Naive thymus-derived CD4-positive, alpha-beta T cell (primary cell): ENCODE measurements around the gene ARFGEF3. TPM values are rescaled to one million over a fixed set of nuclear protein-coding genes. Genes with fewer than 3 reads are reported as not detected.

ENCODE experiments used
- ATAC-seq: fragments of 150-1000 bp; cut with Tn5 transposase; 2 replicates; pipeline ENCODE4 v1.10.0; 2021; ENCODE audit warnings: mild to moderate bottlenecking, moderate library complexity
- CTCF ChIA-PET: fragments of 350-600 bp; sonication (Branson Sonifier 250); formaldehyde crosslinking; loops from one replicate; lab custom pipeline; 2021; ENCODE audit warnings: antibody characterized with exemption; lab: Charles Lee
- POLR2A ChIA-PET: fragments of 350-600 bp; sonication (Branson Sonifier 250); formaldehyde crosslinking; loops from one replicate; lab custom pipeline; 2021; ENCODE audit warnings: antibody characterized with exemption, inconsistent platforms; lab: Charles Lee
- DNase-seq, 9 donors: peaks; one replicate each; pipeline versions ENCODE4 v3.0.0 to v3.0.0-alpha.2; 2020 to 2022; ENCODE audit warnings: mixed read lengths in 1 of 9
- H3K27ac ChIP-seq: one replicate; pipeline ENCODE4 v1.7.0; 2013; ENCODE audit warnings: mild to moderate bottlenecking, low read depth, low read length, moderate library complexity
- H3K27me3 ChIP-seq, 2 donors: one replicate each; pipeline ENCODE4 v1.7.0; 2013; ENCODE audit warnings: low read length in 2 of 2, mild to moderate bottlenecking in 2 of 2, moderate library complexity in 2 of 2; ENCODE audit not compliant: control insufficient read depth in 2 of 2, insufficient read depth in 2 of 2
- H3K36me3 ChIP-seq, 3 experiments: 1 replicate in 2 of 3; 2 replicates in 1 of 3; pipeline ENCODE4 v1.7.0; 2013; ENCODE audit warnings: low read length in 3 of 3, mild to moderate bottlenecking in 3 of 3, moderate library complexity in 1 of 3; ENCODE audit not compliant: insufficient read depth in 3 of 3, control insufficient read depth in 2 of 3
- H3K4me1 ChIP-seq, 2 donors: one replicate each; pipeline ENCODE4 v1.7.0; 2013; ENCODE audit warnings: low read length in 2 of 2, mild to moderate bottlenecking in 2 of 2, moderate library complexity in 1 of 2; ENCODE audit not compliant: control insufficient read depth in 2 of 2, insufficient read depth in 2 of 2
- H3K4me3 ChIP-seq: 2 replicates; pipeline ENCODE4 v1.7.0; 2013; ENCODE audit warnings: mild to moderate bottlenecking, low read length
- H3K9me3 ChIP-seq, 3 experiments: 1 replicate in 2 of 3; 2 replicates in 1 of 3; pipeline ENCODE4 v1.7.0; 2013; ENCODE audit warnings: low read length in 3 of 3; ENCODE audit not compliant: control insufficient read depth in 2 of 3
- H3K27ac Mint-ChIP-seq, 9 donors: one replicate each; pipeline ENCODE4 v1.8.0; 2020 to 2022; ENCODE audit warnings: mixed read lengths in 9 of 9, mild to moderate bottlenecking in 8 of 9, moderate library complexity in 5 of 9, inconsistent platforms in 2 of 9
- H3K27me3 Mint-ChIP-seq, 5 donors: one replicate each; pipeline ENCODE4 v1.8.0; 2021 to 2022; ENCODE audit warnings: mixed read lengths in 5 of 5, mild to moderate bottlenecking in 1 of 5
- H3K36me3 Mint-ChIP-seq, 5 donors: one replicate each; pipeline ENCODE4 v1.8.0; 2020 to 2022; ENCODE audit warnings: mixed read lengths in 5 of 5, mild to moderate bottlenecking in 3 of 5, inconsistent platforms in 1 of 5
- H3K4me1 Mint-ChIP-seq, 7 donors: one replicate each; pipeline ENCODE4 v1.8.0; 2020 to 2022; ENCODE audit warnings: mixed read lengths in 7 of 7, mild to moderate bottlenecking in 3 of 7, inconsistent platforms in 1 of 7
- H3K4me3 Mint-ChIP-seq, 10 donors: one replicate each; pipeline ENCODE4 v1.8.0; 2020 to 2022; ENCODE audit warnings: mild to moderate bottlenecking in 10 of 10, mixed read lengths in 10 of 10, moderate library complexity in 6 of 10, inconsistent platforms in 2 of 10
- H3K9me3 Mint-ChIP-seq, 11 donors: one replicate each; pipeline ENCODE4 v1.8.0; 2020 to 2022; ENCODE audit warnings: mixed read lengths in 11 of 11, mild to moderate bottlenecking in 4 of 11, inconsistent platforms in 1 of 11, moderate library complexity in 1 of 11
- intact Hi-C, 2 donors: fragments of 100-400 bp; cut with micrococcal nuclease; formaldehyde crosslinking; loops; one replicate each; pipeline ENCODE4 v1.15.1; 2023
- polyA plus RNA-seq, 2 donors: library from polyadenylated mRNA; unstranded; fragments of 300-500 nt; fragmentation: Illumina TruSeq; gene quantifications; one replicate each; pipeline ENCODE4 v1.2.3, GENCODE V29; 2021
- total RNA-seq, 6 experiments: library from RNA in 5 of 6; stranded (reverse) in 5 of 6; gene quantifications; 1 replicate in 5 of 6; 2 replicates in 1 of 6; pipeline ENCODE4 v1.2.3 and lab custom pipeline; 2021 to 2026

The ARFGEF3 gene
- total and polyA plus RNA-seq, 7 experiments from 2014 or later, result 0.02 to 0.15 (median 0.03) TPM; not detected in 4

GRCh38 chr6:138258197-138258596 is 96.5 kb downstream of the ARFGEF3 start:
- H3K36me3 ChIP-seq, result no peaks in the 10 kb centered on the region
- ChIA-PET CTCF (no interaction called here), POLR2A (no interaction called here)
- no peak overlapping the region for H3K27ac ChIP-seq
- H3K9me3 ChIP-seq, result no peaks in the 10 kb centered on the region
- Mint-ChIP-seq H3K4me1 (no peaks in the 10 kb centered on the region), H3K9me3 (no peaks in the 10 kb centered on the region), H3K4me3 (no peak overlapping the region), H3K36me3 (no peaks in the 10 kb centered on the region), H3K27ac (no peak overlapping the region), H3K27me3 (peaks cover 6 to 31% (median 24%) of the 10 kb centered on the region in 5 donors)
- DNase-seq, result no peak
- no peak overlapping the region for H3K4me3 ChIP-seq
- no peaks in the 10 kb centered on the region for H3K27me3 ChIP-seq
- no peak for ATAC-seq
- H3K4me1 ChIP-seq, result no peaks in the 10 kb centered on the region
- intact Hi-C loops, result no loop called here

DNA sequence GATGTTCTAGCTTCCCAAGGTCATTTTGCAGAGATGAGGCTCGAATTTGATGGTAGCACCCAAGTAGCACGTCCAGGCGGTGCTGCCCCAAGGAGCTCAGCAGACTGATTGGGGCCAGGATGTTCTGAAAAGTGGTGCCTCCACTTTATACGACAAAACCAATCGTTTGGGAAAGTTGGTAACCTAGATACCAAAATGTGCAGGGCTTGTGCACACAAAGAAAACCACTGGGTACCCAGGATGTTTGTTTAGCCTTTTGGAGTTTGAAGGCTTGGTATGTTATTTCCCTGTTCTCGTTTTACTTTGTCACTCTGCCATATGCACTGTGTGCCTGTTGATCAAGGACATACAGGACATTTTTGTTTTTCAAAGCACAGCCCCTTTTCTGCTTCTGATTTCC is 97.3 kb downstream of the ARFGEF3 start:
- no peaks in the 10 kb centered on the region for H3K4me1 ChIP-seq
- Mint-ChIP-seq H3K36me3 (no peaks in the 10 kb centered on the region), H3K4me1 (no peaks in the 10 kb centered on the region), H3K4me3 (no peak overlapping the region), H3K27me3 (peaks cover 4 to 31% (median 22%) of the 10 kb centered on the region in 5 donors), H3K9me3 (no peaks in the 10 kb centered on the region), H3K27ac (no peak overlapping the region)
- intact Hi-C loops, result no loop called here
- DNase-seq, result no peak
- no peak for ATAC-seq
- no peak overlapping the region for H3K4me3 ChIP-seq
- H3K36me3 ChIP-seq, result no peaks in the 10 kb centered on the region
- no peak overlapping the region for H3K27ac ChIP-seq
- CTCF ChIA-PET, result no interaction called here
- no peaks in the 10 kb centered on the region for H3K9me3 ChIP-seq
- POLR2A ChIA-PET, result no interaction called here
- H3K27me3 ChIP-seq, result no peaks in the 10 kb centered on the region

- Mint-ChIP-seq H3K4me3 (no peak overlapping the region), H3K9me3 (no peaks in the 10 kb centered on the region), H3K4me1 (no peaks in the 10 kb centered on the region), H3K27me3 (peaks cover 7 to 33% (median 22%) of the 10 kb centered on the region in 5 donors), H3K36me3 (no peaks in the 10 kb centered on the region), H3K27ac (no peak overlapping the region)
- Histone ChIP-seq H3K4me1 (no peaks in the 10 kb centered on the region), H3K27ac (no peak overlapping the region), H3K9me3 (no peaks in the 10 kb centered on the region), H3K27me3 (no peaks in the 10 kb centered on the region), H3K4me3 (no peak overlapping the region), H3K36me3 (no peaks in the 10 kb centered on the region)
- intact Hi-C loops, result no loop called here
- ChIA-PET POLR2A (no interaction called here), CTCF (no interaction called here)
- DNase-seq, result no peak
- ATAC-seq, result no peak
Measured at GRCh38 chr6:138261116-138261780, 99.5 kb downstream of the ARFGEF3 start.

GRCh38 chr6:138263963-138264362 is 102.2 kb downstream of the ARFGEF3 start:
- no peaks in the 10 kb centered on the region for H3K36me3 Mint-ChIP-seq
- no peak overlapping the region for H3K4me3 Mint-ChIP-seq
- DNase-seq, result no peak
- no peaks in the 10 kb centered on the region for H3K36me3 ChIP-seq
- no peaks in the 10 kb centered on the region for H3K27me3 ChIP-seq
- H3K27ac Mint-ChIP-seq, result no peak overlapping the region
- H3K27ac ChIP-seq, result no peak overlapping the region
- no peaks in the 10 kb centered on the region for H3K9me3 ChIP-seq
- no peaks in the 10 kb centered on the region for H3K4me1 ChIP-seq
- H3K9me3 Mint-ChIP-seq, result no peaks in the 10 kb centered on the region
- ATAC-seq, result no peak
- no peaks in the 10 kb centered on the region for H3K4me1 Mint-ChIP-seq
- intact Hi-C loops, result no loop called here
- ChIA-PET CTCF (no interaction called here), POLR2A (no interaction called here)
- no peak overlapping the region for H3K4me3 ChIP-seq
- H3K27me3 Mint-ChIP-seq, result peaks cover 9 to 33% (median 13%) of the 10 kb centered on the region in 5 donors

DNA sequence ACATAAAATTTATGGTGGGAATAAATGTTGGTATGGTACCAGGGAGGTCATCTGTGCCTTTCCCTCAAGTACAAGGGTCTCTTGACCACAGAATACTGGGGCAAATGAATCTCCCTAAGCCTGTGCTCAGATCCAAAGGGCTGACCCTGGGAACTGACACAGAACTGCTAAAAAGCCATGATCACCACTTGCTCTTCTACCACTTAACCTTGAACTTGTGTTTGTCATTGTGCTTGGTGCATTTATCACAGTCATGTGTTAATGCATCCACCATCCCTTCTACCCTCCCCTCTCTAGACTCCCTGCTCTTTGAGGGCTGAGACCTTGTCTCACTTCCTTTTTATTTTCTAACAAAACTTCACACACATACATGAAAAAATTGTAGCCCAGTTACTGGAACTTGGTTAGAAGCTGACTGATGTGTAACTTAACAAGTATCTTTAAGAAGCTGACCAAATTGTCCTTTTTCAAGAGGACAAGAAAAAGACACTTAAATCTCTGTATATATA is 102.7 kb downstream of the ARFGEF3 start:
- no peaks in the 10 kb centered on the region for H3K4me1 ChIP-seq
- DNase-seq (no peak), ATAC-seq (no peak)
- H3K9me3 ChIP-seq, result no peaks in the 10 kb centered on the region
- Mint-ChIP-seq H3K36me3 (no peaks in the 10 kb centered on the region), H3K4me1 (no peaks in the 10 kb centered on the region), H3K27ac (no peak overlapping the region), H3K9me3 (no peaks in the 10 kb centered on the region), H3K4me3 (no peak overlapping the region), H3K27me3 (peaks cover 8 to 33% (median 13%) of the 10 kb centered on the region in 5 donors)
- H3K27ac ChIP-seq, result no peak overlapping the region
- POLR2A ChIA-PET, result no interaction called here
- CTCF ChIA-PET, result no interaction called here
- H3K4me3 ChIP-seq, result no peak overlapping the region
- intact Hi-C loops, result no loop called here
- H3K27me3 ChIP-seq, result no peaks in the 10 kb centered on the region
- no peaks in the 10 kb centered on the region for H3K36me3 ChIP-seq

DNA sequence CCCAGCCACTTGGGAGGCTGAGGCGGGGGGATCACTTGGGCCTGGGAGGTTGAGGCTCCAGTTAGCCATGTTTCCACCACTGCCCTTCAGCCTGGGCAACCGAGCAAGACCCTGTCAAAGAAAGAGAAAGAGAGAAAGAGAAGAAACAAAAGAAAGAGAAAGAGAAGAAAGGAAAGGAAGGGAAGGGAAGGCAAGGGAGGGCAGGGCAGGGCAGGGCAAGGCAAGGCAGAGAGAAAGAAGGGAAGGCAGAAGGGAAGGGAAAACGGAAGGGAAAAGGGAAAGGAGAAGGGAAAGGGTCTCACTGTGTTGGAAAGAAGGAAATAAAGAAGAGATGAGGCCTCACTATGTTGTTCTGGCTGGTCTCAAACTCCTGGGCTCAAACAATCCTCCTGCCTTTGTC is 104.4 kb downstream of the ARFGEF3 start:
- no peaks in the 10 kb centered on the region for H3K36me3 ChIP-seq
- H3K4me1 Mint-ChIP-seq, result no peaks in the 10 kb centered on the region
- no peak for DNase-seq
- CTCF ChIA-PET, result no interaction called here
- no peak for ATAC-seq
- H3K4me3 Mint-ChIP-seq, result no peak overlapping the region
- POLR2A ChIA-PET, result no interaction called here
- H3K4me3 ChIP-seq, result no peak overlapping the region
- no peaks in the 10 kb centered on the region for H3K4me1 ChIP-seq
- no peaks in the 10 kb centered on the region for H3K9me3 Mint-ChIP-seq
- no peak overlapping the region for H3K27ac ChIP-seq
- no peaks in the 10 kb centered on the region for H3K27me3 ChIP-seq
- peaks cover 7 to 26% (median 10%) of the 10 kb centered on the region in 5 donors for H3K27me3 Mint-ChIP-seq
- H3K9me3 ChIP-seq, result no peaks in the 10 kb centered on the region
- H3K27ac Mint-ChIP-seq, result no peak overlapping the region
- intact Hi-C loops, result no loop called here
- H3K36me3 Mint-ChIP-seq, result no peaks in the 10 kb centered on the region
